WTC11 (cell line): ENCODE data around the gene NCF4. TPM values are rescaled to one million over a fixed set of nuclear protein-coding genes. Genes with fewer than 3 reads are reported as not detected.

Experiments used
- ATAC-seq: fragments of 200-7000 bp; cut with Tn5 transposase; 2 replicates; pipeline ENCODE4 v1.10.0; 2021; ENCODE audit warnings: mild to moderate bottlenecking, moderate library complexity
- CTCF ChIA-PET: fragments of 300-600 bp; sonication (Branson Sonifier 250); formaldehyde crosslinking; loops from one replicate; lab custom pipeline; 2021; ENCODE audit warnings: antibody characterized with exemption; lab: Charles Lee
- POLR2A ChIA-PET: fragments of 350-600 bp; sonication (Branson Sonifier 250); formaldehyde crosslinking; loops from one replicate; lab custom pipeline; 2021; ENCODE audit warnings: antibody characterized with exemption; lab: Charles Lee
- DNase-seq: peaks from one replicate; pipeline ENCODE4 v3.0.0; 2021; ENCODE audit warnings: low spot score
- H3K27ac Mint-ChIP-seq: 2 replicates; pipeline ENCODE4 v1.8.0; 2021; ENCODE audit warnings: mixed read lengths
- H3K27me3 Mint-ChIP-seq: 2 replicates; pipeline ENCODE4 v1.8.0; 2021; ENCODE audit warnings: low read depth, mild to moderate bottlenecking, moderate library complexity, mixed read lengths
- H3K36me3 Mint-ChIP-seq: 2 replicates; pipeline ENCODE4 v1.8.0; 2021; ENCODE audit warnings: mixed read lengths
- H3K4me1 Mint-ChIP-seq: 2 replicates; pipeline ENCODE4 v1.8.0; 2022; ENCODE audit warnings: mixed read lengths
- H3K4me3 Mint-ChIP-seq: 2 replicates; pipeline ENCODE4 v1.8.0; 2021; ENCODE audit warnings: mild to moderate bottlenecking, moderate library complexity, mixed read lengths
- H3K9me3 Mint-ChIP-seq: 2 replicates; pipeline ENCODE4 v1.8.0; 2021; ENCODE audit warnings: mixed read lengths
- ELF4 ChIP-seq: sonication (generic); formaldehyde crosslinking; IDR thresholded peaks from 2 replicates; pipeline ENCODE4 v1.8.1; 2022; ENCODE audit warnings: low read depth, mild to moderate bottlenecking, moderate library complexity, missing genetic modification reagents
- FOXK1 ChIP-seq: sonication (generic); formaldehyde crosslinking; IDR thresholded peaks from 2 replicates; pipeline ENCODE4 v1.8.0; 2022; ENCODE audit warnings: mild to moderate bottlenecking, moderate library complexity, missing genetic modification reagents
- FOXP1 ChIP-seq: sonication (generic); formaldehyde crosslinking; IDR thresholded peaks from 2 replicates; pipeline ENCODE4 v1.8.0; 2022; ENCODE audit warnings: missing genetic modification reagents, mild to moderate bottlenecking, moderate library complexity, borderline replicate concordance
- NFATC4 ChIP-seq: fragments of 250-450 bp; sonication (Bioruptor Pico); IDR thresholded peaks from 2 replicates; pipeline ENCODE4 v1.9.0; 2021; ENCODE audit warnings: mild to moderate bottlenecking
- PRRX2 ChIP-seq: fragments of 250-450 bp; sonication (Bioruptor Pico); IDR thresholded peaks from 2 replicates; pipeline ENCODE4 v1.8.0; 2021; ENCODE audit warnings: mild to moderate bottlenecking
- SP1 ChIP-seq: sonication (generic); formaldehyde crosslinking; conservative IDR thresholded peaks from 2 replicates; pipeline ENCODE4 v1.8.1; 2022; ENCODE audit warnings: missing genetic modification reagents
- TP53 ChIP-seq: sonication (generic); formaldehyde crosslinking; IDR thresholded peaks from 2 replicates; pipeline ENCODE4 v1.8.1; 2023; ENCODE audit warnings: mild to moderate bottlenecking, missing genetic modification reagents
- ZNF121 ChIP-seq: sonication (generic); formaldehyde crosslinking; IDR thresholded peaks from 2 replicates; pipeline ENCODE4 v1.8.0; 2023; ENCODE audit warnings: missing genetic modification reagents
- ZNF317 ChIP-seq: sonication (generic); formaldehyde crosslinking; IDR thresholded peaks from 2 replicates; pipeline ENCODE4 v1.8.1; 2023; ENCODE audit warnings: low read depth, mild to moderate bottlenecking, moderate library complexity, missing genetic modification reagents, borderline replicate concordance
- total RNA-seq: library from RNA; stranded (reverse); gene quantifications from 3 replicates; pipeline ENCODE4 v1.2.3, GENCODE V29; 2021
- TF ChIP-seq, protein P1 (sequence below): fragments of 250-450 bp; sonication (Bioruptor Pico); IDR thresholded peaks from 2 replicates; pipeline ENCODE4 v1.8.0; 2021; ENCODE audit warnings: mild to moderate bottlenecking
- TF ChIP-seq, protein P2 (sequence below): sonication (generic); formaldehyde crosslinking; IDR thresholded peaks from 2 replicates; pipeline ENCODE4 v1.8.1; 2023; ENCODE audit warnings: mild to moderate bottlenecking, moderate library complexity, missing genetic modification reagents
- TF ChIP-seq, protein P3 (sequence below): fragments of 200-600 bp; IDR thresholded peaks from 2 replicates; pipeline ENCODE4 v1.8.0; 2022; ENCODE audit warnings: antibody characterized with exemption
- TF ChIP-seq, protein P4 (sequence below): fragments of 250-450 bp; sonication (Bioruptor Pico); IDR thresholded peaks from 2 replicates; pipeline ENCODE4 v1.9.0; 2021; ENCODE audit warnings: mild to moderate bottlenecking, borderline replicate concordance
- TF ChIP-seq, protein P5 (sequence below): fragments of 250-450 bp; sonication (Bioruptor Pico); IDR thresholded peaks from 2 replicates; pipeline ENCODE4 v1.9.0; 2021; ENCODE audit warnings: moderate library complexity, mild to moderate bottlenecking, inconsistent platforms, borderline replicate concordance

The NCF4 gene
- total RNA-seq, 1 experiment from 2014 or later, result not detected

- ATAC-seq, result no peak
- H3K27ac Mint-ChIP-seq, result no peak overlapping the region
- TF ChIP-seq, protein P1, sequence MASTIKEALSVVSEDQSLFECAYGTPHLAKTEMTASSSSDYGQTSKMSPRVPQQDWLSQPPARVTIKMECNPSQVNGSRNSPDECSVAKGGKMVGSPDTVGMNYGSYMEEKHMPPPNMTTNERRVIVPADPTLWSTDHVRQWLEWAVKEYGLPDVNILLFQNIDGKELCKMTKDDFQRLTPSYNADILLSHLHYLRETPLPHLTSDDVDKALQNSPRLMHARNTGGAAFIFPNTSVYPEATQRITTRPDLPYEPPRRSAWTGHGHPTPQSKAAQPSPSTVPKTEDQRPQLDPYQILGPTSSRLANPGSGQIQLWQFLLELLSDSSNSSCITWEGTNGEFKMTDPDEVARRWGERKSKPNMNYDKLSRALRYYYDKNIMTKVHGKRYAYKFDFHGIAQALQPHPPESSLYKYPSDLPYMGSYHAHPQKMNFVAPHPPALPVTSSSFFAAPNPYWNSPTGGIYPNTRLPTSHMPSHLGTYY (CRISPR knock-in tag), result no peak
- no peak for TF ChIP-seq ZNF121
- TF ChIP-seq, protein P2, sequence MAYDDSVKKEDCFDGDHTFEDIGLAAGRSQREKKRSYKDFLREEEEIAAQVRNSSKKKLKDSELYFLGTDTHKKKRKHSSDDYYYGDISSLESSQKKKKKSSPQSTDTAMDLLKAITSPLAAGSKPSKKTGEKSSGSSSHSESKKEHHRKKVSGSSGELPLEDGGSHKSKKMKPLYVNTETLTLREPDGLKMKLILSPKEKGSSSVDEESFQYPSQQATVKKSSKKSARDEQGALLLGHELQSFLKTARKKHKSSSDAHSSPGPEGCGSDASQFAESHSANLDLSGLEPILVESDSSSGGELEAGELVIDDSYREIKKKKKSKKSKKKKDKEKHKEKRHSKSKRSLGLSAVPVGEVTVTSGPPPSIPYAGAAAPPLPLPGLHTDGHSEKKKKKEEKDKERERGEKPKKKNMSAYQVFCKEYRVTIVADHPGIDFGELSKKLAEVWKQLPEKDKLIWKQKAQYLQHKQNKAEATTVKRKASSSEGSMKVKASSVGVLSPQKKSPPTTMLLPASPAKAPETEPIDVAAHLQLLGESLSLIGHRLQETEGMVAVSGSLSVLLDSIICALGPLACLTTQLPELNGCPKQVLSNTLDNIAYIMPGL (CRISPR knock-in tag), result no peak
- TF ChIP-seq, protein P3, sequence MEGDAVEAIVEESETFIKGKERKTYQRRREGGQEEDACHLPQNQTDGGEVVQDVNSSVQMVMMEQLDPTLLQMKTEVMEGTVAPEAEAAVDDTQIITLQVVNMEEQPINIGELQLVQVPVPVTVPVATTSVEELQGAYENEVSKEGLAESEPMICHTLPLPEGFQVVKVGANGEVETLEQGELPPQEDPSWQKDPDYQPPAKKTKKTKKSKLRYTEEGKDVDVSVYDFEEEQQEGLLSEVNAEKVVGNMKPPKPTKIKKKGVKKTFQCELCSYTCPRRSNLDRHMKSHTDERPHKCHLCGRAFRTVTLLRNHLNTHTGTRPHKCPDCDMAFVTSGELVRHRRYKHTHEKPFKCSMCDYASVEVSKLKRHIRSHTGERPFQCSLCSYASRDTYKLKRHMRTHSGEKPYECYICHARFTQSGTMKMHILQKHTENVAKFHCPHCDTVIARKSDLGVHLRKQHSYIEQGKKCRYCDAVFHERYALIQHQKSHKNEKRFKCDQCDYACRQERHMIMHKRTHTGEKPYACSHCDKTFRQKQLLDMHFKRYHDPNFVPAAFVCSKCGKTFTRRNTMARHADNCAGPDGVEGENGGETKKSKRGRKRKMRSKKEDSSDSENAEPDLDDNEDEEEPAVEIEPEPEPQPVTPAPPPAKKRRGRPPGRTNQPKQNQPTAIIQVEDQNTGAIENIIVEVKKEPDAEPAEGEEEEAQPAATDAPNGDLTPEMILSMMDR, result no peak
- TF ChIP-seq, protein P4, sequence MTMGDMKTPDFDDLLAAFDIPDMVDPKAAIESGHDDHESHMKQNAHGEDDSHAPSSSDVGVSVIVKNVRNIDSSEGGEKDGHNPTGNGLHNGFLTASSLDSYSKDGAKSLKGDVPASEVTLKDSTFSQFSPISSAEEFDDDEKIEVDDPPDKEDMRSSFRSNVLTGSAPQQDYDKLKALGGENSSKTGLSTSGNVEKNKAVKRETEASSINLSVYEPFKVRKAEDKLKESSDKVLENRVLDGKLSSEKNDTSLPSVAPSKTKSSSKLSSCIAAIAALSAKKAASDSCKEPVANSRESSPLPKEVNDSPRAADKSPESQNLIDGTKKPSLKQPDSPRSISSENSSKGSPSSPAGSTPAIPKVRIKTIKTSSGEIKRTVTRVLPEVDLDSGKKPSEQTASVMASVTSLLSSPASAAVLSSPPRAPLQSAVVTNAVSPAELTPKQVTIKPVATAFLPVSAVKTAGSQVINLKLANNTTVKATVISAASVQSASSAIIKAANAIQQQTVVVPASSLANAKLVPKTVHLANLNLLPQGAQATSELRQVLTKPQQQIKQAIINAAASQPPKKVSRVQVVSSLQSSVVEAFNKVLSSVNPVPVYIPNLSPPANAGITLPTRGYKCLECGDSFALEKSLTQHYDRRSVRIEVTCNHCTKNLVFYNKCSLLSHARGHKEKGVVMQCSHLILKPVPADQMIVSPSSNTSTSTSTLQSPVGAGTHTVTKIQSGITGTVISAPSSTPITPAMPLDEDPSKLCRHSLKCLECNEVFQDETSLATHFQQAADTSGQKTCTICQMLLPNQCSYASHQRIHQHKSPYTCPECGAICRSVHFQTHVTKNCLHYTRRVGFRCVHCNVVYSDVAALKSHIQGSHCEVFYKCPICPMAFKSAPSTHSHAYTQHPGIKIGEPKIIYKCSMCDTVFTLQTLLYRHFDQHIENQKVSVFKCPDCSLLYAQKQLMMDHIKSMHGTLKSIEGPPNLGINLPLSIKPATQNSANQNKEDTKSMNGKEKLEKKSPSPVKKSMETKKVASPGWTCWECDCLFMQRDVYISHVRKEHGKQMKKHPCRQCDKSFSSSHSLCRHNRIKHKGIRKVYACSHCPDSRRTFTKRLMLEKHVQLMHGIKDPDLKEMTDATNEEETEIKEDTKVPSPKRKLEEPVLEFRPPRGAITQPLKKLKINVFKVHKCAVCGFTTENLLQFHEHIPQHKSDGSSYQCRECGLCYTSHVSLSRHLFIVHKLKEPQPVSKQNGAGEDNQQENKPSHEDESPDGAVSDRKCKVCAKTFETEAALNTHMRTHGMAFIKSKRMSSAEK (CRISPR knock-in tag), result no peak
- TF ChIP-seq TP53 (CRISPR knock-in tag), result no peak
- TF ChIP-seq NFATC4 (CRISPR knock-in tag), result no peak
- TF ChIP-seq ELF4 (CRISPR knock-in tag), result no peak
- TF ChIP-seq, all 79 proteins: peak for 0
- Mint-ChIP-seq H3K36me3 (peaks cover 8% of the 10 kb centered on the region), H3K27me3 (peaks cover 42% of the 10 kb centered on the region), H3K9me3 (peaks cover 17% of the 10 kb centered on the region), H3K4me1 (peaks cover 22% of the 10 kb centered on the region), H3K4me3 (no peak overlapping the region)
- POLR2A ChIA-PET, result no interaction called here
- CTCF ChIA-PET, result interaction anchor here (0.6 to 1.0 kb wide), 3 partner anchors 26 to 131 kb away, joined by 3 read pairs; no protein-coding TSS in a partner anchor
- no peak for DNase-seq
Measured at GRCh38 chr22:36904260-36904880, 43.6 kb downstream of the NCF4 start.

- TF ChIP-seq ELF4 (CRISPR knock-in tag), result no peak
- POLR2A ChIA-PET, result interaction anchor here (0.5 kb wide), 1 partner anchor 11 kb away, joined by 4 read pairs; no protein-coding TSS in a partner anchor
- no peak overlapping the region for H3K27ac Mint-ChIP-seq
- peaks cover 24% of the 10 kb centered on the region for H3K4me1 Mint-ChIP-seq
- H3K27me3 Mint-ChIP-seq, result peaks cover 52% of the 10 kb centered on the region
- ATAC-seq (no peak), DNase-seq (no peak)
- no peak overlapping the region for H3K4me3 Mint-ChIP-seq
- peaks cover 3% of the 10 kb centered on the region for H3K9me3 Mint-ChIP-seq
- CTCF ChIA-PET, result interaction anchor here (0.6 to 2.8 kb wide), 4 partner anchors 12 to 114 kb away, joined by 3 to 15 read pairs (median 4); no protein-coding TSS in a partner anchor
- peaks cover under 1% of the 10 kb centered on the region; the same call in 1 of the 2 replicates for H3K36me3 Mint-ChIP-seq
Measured at GRCh38 chr22:36907253-36908195, 46.7 kb downstream of the NCF4 start.

GRCh38 chr22:36910461-36910860, 49.7 kb downstream of the NCF4 start:
- no peaks in the 10 kb centered on the region for H3K36me3 Mint-ChIP-seq
- ChIA-PET CTCF (no interaction called here), POLR2A (no interaction called here)
- no peaks in the 10 kb centered on the region for H3K9me3 Mint-ChIP-seq
- peaks cover 64% of the 10 kb centered on the region for H3K27me3 Mint-ChIP-seq
- no peak for ATAC-seq
- no peak overlapping the region for H3K4me3 Mint-ChIP-seq
- DNase-seq, result no peak
- no peak overlapping the region for H3K27ac Mint-ChIP-seq
- H3K4me1 Mint-ChIP-seq, result peaks cover 33% of the 10 kb centered on the region
- TF ChIP-seq, protein P5, sequence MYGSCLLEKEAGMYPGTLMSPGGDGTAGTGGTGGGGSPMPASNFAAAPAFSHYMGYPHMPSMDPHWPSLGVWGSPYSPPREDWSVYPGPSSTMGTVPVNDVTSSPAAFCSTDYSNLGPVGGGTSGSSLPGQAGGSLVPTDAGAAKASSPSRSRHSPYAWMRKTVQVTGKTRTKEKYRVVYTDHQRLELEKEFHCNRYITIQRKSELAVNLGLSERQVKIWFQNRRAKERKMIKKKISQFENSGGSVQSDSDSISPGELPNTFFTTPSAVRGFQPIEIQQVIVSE (CRISPR knock-in tag), result no peak
- TF ChIP-seq FOXP1 (CRISPR knock-in tag) (no peak), FOXK1 (no peak), ZNF317 (no peak), PRRX2 (CRISPR knock-in tag) (no peak), SP1 (no peak)
